HG03135 (cell line): Measurements from ENCODE around the gene TECTA.
"Not testable (repeated sequence)": the region's sequence is repeated elsewhere in the genome, so short reads cannot be mapped to it uniquely, and the experiment has no call there.

Experiments used
- ATAC-seq: cut with Tn5 transposase; IDR thresholded peaks from one replicate; pipeline ENCODE4 v1.9.1; 2021; ENCODE audit warnings: mild to moderate bottlenecking, moderate library complexity; ENCODE audit not compliant: unreplicated experiment

Gene TECTA

GRCh38 chr11:121089566-121089965 is 11.5 kb upstream of the TECTA start:
- ATAC-seq, result no peak

DNA sequence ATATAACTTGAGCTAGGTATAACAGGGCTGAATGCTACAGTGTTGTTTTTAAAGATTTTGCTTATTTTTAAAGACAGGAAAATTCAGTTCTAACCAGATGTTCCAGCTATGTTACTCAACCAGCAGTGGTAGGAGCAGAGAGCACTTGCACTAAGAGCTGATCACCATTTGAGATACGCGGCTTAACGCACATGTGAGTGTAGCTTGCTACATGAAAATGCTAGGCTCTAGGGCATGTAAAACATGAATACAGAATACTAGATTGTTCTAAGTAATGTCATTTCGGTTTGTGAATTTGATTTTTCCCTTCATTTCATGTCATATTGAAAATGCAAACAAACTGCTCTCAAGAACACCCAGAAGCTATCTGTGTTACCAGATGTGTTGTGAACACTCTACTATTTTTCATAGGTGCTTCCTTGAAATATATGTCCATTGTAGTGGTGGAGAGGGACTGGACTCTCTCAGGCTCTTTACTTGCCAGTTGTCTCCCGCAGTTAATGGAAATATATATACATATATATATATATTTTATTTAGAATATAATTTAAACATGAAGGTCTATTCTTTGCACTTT is 10.8 kb upstream of the TECTA start:
- no peak for ATAC-seq

- ATAC-seq, result no peak
These were observed 9.4 kb upstream of the TECTA start for GRCh38 chr11:121091492-121092152.

- ATAC-seq, result no peak
These were observed 5.5 kb upstream of the TECTA start for GRCh38 chr11:121095561-121095960.

DNA sequence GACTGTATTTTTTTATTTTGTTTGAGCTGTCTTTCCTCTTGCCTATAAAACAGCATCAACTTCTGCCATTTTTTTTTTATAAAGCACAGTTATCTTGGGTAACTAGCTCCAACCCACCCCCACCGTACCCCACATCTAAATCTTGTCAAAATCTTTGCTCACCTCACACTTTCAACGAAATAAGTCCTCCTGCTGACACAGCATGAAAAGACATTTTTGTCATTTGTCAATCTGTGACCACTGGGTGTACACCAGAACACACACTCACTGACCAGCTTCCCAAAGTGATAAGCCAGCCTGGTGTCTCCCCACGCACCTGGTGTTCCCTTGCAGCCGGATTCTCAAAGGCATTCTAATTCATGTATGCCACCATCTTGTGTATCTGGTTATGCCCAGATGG is 1.7 kb upstream of the TECTA start:
- ATAC-seq, result no peak

DNA sequence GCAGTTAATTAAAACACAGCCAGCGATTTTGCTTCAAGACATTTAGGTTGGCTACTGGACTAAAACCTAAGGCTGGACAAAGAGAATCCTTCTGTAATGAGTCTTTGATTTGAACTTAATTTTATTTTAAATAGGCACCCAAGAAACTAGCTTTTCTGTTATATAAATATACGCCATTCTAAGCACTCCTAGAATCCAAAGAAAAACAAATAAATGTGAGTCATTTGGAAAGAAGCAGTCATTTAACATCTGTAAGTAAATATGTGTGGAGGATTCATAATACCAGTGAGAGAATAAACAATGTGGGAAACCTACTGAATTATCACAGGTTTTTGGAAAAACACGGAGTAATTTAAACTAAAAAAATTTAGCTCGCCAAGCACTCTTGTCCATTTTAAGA is 1.2 kb upstream of the TECTA start:
- ATAC-seq, result no peak

- no peak for ATAC-seq
These were observed 3.3 kb downstream of the TECTA start for GRCh38 chr11:121104312-121104762.

GRCh38 chr11:121105063-121105480 is 4.0 kb downstream of the TECTA start:
- no peak for ATAC-seq

- ATAC-seq, result no peak
These were observed 4.6 kb downstream of the TECTA start for GRCh38 chr11:121105481-121106195.

GRCh38 chr11:121106812-121107211 is 5.8 kb downstream of the TECTA start:
- ATAC-seq, result no peak

- ATAC-seq, result no peak
These were observed 7.4 kb downstream of the TECTA start for GRCh38 chr11:121108413-121108812.

DNA sequence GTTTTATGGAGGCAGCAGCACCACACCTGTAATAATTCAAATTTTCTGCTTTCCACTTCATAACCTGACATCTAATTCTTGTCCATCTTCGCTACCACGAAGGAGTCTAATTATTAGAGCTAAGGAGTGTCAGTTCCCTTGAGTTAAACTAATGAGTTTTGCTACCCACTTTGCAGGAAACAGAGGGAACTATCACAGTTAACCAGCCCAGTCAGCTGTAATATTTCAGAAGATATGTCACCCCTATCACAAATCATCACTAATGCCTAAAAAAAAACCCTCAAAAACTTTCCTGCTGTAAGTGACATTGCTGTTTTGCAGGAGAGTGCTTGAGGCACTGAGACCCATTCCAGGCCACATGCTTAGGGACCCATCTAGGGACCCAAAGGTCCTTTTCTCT is 8.4 kb downstream of the TECTA start:
- no peak for ATAC-seq

GRCh38 chr11:121109916-121110586 is 9.0 kb downstream of the TECTA start:
- no peak for ATAC-seq

DNA sequence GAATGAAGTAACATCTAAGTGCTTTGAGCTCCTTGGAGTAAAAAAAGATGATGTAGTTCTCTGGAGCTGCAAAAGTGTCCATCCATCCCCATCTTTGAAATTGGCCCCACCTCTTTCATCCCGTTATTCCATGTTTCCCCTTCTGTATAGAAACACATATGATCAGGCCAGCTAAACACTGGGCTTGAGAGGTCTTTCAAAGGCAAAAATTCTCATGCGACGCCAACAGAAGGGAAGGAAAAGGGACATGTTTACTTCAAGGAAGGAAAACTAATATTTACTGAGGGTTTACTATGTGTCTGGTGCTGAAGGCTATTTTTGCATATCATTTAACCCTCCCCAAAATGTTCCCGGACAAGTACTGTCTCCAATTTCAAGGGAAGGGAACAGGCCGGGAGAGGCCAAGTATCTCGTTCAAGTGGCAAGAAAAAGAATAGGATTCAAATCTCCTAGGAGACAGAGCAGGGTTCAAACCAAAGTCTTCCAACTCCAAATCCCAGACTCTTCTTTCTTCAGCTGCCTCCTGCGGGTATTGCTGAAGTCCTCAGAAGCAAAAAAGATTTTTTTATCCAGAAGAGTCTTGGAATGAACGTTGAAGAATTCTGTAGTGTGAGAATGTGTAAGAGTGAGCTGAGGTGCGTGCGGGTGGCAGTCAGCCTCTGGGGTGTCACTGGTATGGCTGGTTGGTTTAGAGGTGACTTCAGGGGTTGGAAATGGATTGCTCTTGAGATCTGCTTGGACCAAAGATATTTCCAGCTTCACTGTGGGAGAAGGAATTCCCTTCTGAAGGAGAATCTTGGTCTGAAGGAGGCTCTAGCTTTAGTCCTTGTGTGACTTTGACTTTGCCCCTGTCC is 10.1 kb downstream of the TECTA start:
- no peak for ATAC-seq

DNA sequence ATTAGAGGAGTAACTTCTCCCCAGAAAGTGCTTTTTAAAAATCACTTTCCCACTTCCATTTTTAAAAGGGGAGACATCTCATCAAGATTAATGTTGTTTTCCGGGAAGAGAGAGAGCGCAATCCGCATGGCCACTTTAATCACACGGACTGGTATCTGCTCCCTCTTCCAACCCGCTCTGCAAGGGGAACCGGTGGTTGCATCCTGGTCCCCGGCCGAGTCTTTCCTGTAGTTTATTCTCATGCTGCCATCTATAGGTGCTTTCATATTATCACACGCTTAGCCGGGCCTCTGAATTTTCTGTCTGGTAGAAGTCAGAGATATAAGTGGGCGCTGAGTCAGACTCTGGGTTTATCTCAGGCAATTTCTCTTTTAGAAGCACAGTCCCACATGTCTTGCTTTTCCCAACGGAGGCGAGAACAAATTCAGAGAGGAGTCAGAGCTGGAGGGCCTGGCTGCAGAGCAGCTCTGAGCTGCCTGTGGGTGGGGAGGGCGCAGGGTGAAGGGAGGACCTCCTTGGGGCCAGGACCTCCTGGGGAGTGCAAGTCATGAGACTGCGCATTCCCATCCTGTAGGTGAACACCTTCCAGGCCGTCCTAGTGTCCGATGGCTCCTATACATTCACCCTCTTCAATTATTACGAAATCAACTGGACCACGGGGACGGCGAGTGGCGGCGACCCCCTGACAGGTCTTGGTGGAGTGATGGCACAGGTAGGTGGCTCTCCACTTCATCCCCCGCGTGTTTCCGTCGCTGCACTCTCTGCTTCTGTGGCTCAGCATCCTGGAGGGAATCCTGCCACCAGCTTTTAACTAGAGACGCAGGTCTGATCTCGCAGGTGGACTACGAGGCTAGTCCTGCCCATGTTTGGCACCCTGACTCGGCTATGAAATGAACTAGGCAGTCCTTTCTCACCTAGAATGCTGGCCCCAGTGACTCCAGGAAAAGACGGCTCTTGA is 11.7 kb downstream of the TECTA start:
- no peak for ATAC-seq

DNA sequence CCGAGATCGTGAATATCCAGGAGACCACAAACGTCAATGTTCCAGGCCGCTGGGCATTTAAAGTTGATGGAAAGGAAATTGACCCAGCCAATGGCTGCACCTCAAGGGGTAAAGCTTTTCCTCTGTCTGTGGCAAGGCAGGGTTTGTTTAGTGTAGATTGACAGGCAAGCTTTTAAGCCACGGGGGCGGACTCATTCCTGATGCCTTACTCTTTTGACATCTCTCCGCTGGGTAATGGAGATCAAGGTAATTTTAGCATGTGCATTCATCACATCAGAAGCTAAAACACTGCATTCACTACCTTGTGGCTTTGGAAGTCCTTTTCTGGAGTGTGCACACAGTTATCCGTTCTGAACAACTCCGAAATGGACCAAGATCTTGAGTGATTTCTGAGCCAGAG is 12.6 kb downstream of the TECTA start:
- ATAC-seq, result no peak

- ATAC-seq, result not testable (repeated sequence)
These were observed 14.0 kb downstream of the TECTA start for GRCh38 chr11:121115024-121115423.

- no peak for ATAC-seq
These were observed 16.7 kb downstream of the TECTA start for GRCh38 chr11:121117788-121118187.

- no peak for ATAC-seq
These were observed 18.4 kb downstream of the TECTA start for GRCh38 chr11:121119440-121119839.

- ATAC-seq, result no peak
These were observed 21.3 kb downstream of the TECTA start for GRCh38 chr11:121122328-121122727.
